Measurements from ENCODE around the gene DAP3. TPM values are rescaled to one million over a fixed set of nuclear protein-coding genes. Genes with fewer than 3 reads are reported as not detected.

Gene DAP3
- total RNA-seq, 1 experiment from 2014 or later = 148 TPM

DNA sequence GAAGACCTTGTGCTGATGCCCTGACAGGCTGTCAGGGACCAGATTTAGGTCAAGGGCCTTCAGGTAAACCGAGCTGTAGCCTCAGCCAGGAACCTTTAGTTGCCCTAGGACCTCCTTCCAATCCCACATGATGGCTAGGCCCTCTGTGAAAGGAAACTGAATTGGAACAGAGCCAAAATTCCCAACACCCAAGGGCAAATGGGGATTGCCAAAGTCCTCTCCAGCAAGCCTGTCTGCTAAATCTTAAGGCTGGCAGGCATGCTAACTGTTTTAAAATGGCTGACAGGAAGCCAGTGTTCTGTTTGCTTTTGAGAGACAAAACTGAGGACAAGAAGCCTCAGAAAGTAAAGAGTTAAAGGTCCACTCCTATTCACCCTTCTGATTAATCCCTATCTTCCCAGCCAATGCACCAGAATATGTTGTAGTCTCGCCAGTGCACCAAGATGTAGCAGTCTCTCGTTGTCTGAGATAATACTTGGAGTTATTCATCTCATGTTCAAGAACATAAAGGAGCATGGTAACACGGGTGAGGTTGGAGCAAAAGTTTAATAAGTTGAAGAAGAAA lies 43.8 kb upstream of the DAP3 start:
- no peak for TF ChIP-seq ELF1 (IDR thresholded peaks at IDR 0.05; ENCODE audit: borderline replicate concordance, low read depth)
- no peak for TF ChIP-seq POLR2AphosphoS5 (IDR thresholded peaks at IDR 0.05; ENCODE audit: low read depth, low read length)
- no peak for TF ChIP-seq EZH2 (IDR thresholded peaks at IDR 0.05)
- TF ChIP-seq ZFX (IDR thresholded peaks at IDR 0.05) = no peak
- no peak for TF ChIP-seq SP1 (IDR thresholded peaks at IDR 0.05; ENCODE audit: low read depth)
- TF ChIP-seq, protein P1, sequence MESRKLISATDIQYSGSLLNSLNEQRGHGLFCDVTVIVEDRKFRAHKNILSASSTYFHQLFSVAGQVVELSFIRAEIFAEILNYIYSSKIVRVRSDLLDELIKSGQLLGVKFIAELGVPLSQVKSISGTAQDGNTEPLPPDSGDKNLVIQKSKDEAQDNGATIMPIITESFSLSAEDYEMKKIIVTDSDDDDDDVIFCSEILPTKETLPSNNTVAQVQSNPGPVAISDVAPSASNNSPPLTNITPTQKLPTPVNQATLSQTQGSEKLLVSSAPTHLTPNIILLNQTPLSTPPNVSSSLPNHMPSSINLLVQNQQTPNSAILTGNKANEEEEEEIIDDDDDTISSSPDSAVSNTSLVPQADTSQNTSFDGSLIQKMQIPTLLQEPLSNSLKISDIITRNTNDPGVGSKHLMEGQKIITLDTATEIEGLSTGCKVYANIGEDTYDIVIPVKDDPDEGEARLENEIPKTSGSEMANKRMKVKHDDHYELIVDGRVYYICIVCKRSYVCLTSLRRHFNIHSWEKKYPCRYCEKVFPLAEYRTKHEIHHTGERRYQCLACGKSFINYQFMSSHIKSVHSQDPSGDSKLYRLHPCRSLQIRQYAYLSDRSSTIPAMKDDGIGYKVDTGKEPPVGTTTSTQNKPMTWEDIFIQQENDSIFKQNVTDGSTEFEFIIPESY (IDR thresholded peaks at IDR 0.05; ENCODE audit: extremely low read depth, insufficient replicate concordance, low read length) = no peak
- TF ChIP-seq, protein P2, sequence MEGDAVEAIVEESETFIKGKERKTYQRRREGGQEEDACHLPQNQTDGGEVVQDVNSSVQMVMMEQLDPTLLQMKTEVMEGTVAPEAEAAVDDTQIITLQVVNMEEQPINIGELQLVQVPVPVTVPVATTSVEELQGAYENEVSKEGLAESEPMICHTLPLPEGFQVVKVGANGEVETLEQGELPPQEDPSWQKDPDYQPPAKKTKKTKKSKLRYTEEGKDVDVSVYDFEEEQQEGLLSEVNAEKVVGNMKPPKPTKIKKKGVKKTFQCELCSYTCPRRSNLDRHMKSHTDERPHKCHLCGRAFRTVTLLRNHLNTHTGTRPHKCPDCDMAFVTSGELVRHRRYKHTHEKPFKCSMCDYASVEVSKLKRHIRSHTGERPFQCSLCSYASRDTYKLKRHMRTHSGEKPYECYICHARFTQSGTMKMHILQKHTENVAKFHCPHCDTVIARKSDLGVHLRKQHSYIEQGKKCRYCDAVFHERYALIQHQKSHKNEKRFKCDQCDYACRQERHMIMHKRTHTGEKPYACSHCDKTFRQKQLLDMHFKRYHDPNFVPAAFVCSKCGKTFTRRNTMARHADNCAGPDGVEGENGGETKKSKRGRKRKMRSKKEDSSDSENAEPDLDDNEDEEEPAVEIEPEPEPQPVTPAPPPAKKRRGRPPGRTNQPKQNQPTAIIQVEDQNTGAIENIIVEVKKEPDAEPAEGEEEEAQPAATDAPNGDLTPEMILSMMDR (IDR thresholded peaks at IDR 0.05 in 2 of 3, conservative IDR thresholded peaks at IDR 0.05 in 1 of 3; ENCODE audit: borderline replicate concordance in 1 of 3, insufficient read depth in 1 of 3, low read depth in 2 of 3, low read length in 2 of 3) = no peak
- no peak for TF ChIP-seq ZNF274 (IDR thresholded peaks at IDR 0.05; ENCODE audit: low read depth, low read length)
- TF ChIP-seq EZH2phosphoT487 (IDR thresholded peaks at IDR 0.05; ENCODE audit: borderline replicate concordance) = no peak
- TF ChIP-seq, protein P3, sequence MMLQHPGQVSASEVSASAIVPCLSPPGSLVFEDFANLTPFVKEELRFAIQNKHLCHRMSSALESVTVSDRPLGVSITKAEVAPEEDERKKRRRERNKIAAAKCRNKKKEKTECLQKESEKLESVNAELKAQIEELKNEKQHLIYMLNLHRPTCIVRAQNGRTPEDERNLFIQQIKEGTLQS (IDR thresholded peaks at IDR 0.05) = no peak
- TF ChIP-seq FOSL1 (IDR thresholded peaks at IDR 0.05; ENCODE audit: low read depth) = no peak
- TF ChIP-seq CBX3 (IDR thresholded peaks at IDR 0.05; ENCODE audit: low read depth) = no peak
- TF ChIP-seq POLR2A (IDR thresholded peaks at IDR 0.05; ENCODE audit: borderline replicate concordance, extremely low read depth, insufficient read depth, insufficient read length) = no peak
- TF ChIP-seq, protein P4, sequence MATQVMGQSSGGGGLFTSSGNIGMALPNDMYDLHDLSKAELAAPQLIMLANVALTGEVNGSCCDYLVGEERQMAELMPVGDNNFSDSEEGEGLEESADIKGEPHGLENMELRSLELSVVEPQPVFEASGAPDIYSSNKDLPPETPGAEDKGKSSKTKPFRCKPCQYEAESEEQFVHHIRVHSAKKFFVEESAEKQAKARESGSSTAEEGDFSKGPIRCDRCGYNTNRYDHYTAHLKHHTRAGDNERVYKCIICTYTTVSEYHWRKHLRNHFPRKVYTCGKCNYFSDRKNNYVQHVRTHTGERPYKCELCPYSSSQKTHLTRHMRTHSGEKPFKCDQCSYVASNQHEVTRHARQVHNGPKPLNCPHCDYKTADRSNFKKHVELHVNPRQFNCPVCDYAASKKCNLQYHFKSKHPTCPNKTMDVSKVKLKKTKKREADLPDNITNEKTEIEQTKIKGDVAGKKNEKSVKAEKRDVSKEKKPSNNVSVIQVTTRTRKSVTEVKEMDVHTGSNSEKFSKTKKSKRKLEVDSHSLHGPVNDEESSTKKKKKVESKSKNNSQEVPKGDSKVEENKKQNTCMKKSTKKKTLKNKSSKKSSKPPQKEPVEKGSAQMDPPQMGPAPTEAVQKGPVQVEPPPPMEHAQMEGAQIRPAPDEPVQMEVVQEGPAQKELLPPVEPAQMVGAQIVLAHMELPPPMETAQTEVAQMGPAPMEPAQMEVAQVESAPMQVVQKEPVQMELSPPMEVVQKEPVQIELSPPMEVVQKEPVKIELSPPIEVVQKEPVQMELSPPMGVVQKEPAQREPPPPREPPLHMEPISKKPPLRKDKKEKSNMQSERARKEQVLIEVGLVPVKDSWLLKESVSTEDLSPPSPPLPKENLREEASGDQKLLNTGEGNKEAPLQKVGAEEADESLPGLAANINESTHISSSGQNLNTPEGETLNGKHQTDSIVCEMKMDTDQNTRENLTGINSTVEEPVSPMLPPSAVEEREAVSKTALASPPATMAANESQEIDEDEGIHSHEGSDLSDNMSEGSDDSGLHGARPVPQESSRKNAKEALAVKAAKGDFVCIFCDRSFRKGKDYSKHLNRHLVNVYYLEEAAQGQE (IDR thresholded peaks at IDR 0.05; ENCODE audit: low read depth) = no peak
- TF ChIP-seq CEBPB (IDR thresholded peaks at IDR 0.05; ENCODE audit: low read depth) = no peak
- TF ChIP-seq, protein P5, sequence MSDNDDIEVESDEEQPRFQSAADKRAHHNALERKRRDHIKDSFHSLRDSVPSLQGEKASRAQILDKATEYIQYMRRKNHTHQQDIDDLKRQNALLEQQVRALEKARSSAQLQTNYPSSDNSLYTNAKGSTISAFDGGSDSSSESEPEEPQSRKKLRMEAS (IDR thresholded peaks at IDR 0.05) = no peak
- no peak for TF ChIP-seq YY1 (IDR thresholded peaks at IDR 0.05; ENCODE audit: extremely low read depth, insufficient replicate concordance, low read depth, low read length)
- no peak for TF ChIP-seq EGR1 (IDR thresholded peaks at IDR 0.05; ENCODE audit: low read depth)
- no peak for TF ChIP-seq RAD21 (IDR thresholded peaks at IDR 0.05; ENCODE audit: low read depth)
- no peak for TF ChIP-seq JUND (IDR thresholded peaks at IDR 0.05)
- intact Hi-C loops (cut with micrococcal nuclease) = no loop called here
- Histone ChIP-seq H3K9ac (ENCODE audit: low read length) (no peak overlapping the region), H3K27me3 (ENCODE audit: insufficient read depth, low read length) (no peaks in the 10 kb centered on the region), H3K4me2 (ENCODE audit: low read length) (no peak overlapping the region), H3K27ac (ENCODE audit: low read depth, low read length) (no peak overlapping the region), H3K9me3 (ENCODE audit: control insufficient read depth in 1 of 2, insufficient read depth in 1 of 2, low read depth in 1 of 2, low read length in 2 of 2) (peaks cover 8 to 18% of the 10 kb centered on the region in 2 experiments; a peak in 2 of 4 replicates), H4K20me1 (ENCODE audit: insufficient read depth) (no peaks in the 10 kb centered on the region), H3K36me3 (ENCODE audit: control insufficient read depth in 1 of 2, insufficient read depth in 2 of 2, low read length in 2 of 2) (no peaks in the 10 kb centered on the region), H3K9me2 (ENCODE audit: insufficient read depth) (no peaks in the 10 kb centered on the region), H2AFZ (ENCODE audit: low read depth, low read length, poor library complexity, severe bottlenecking) (no peak overlapping the region), H3K79me2 (ENCODE audit: insufficient read depth, low read length) (no peaks in the 10 kb centered on the region), H3K4me1 (ENCODE audit: control insufficient read depth in 1 of 2, insufficient read depth in 2 of 2, low read length in 2 of 2) (peaks cover 3 to 13% of the 10 kb centered on the region in 2 experiments; a peak in 3 of 4 replicates), H3K4me3 (replicated peaks in 1 of 2; ENCODE audit: low read depth in 1 of 2, low read length in 2 of 2) (no peak overlapping the region)
- ChIA-PET POLR2A (no interaction called here), RAD21 (ENCODE audit: low non-redundant PET in 1 of 2, low total read pairs in 2 of 2, uncharacterized antibody in 2 of 2, unreplicated experiment in 2 of 2) (no interaction called here), CTCF (no interaction called here)
- BruUV-seq (replicated peaks) = no TSS peak
- ATAC-seq = no peak
- no peak for DNase-seq (ENCODE audit: low read depth, low spot score)

All from HCT116 (cell line).